HG03045 (cell line): ENCODE results near the gene DCX.

Experiments used
- ATAC-seq: cut with Tn5 transposase; IDR thresholded peaks from one replicate; pipeline ENCODE4 v1.9.1; 2021; ENCODE audit warnings: mild to moderate bottlenecking, moderate library complexity; ENCODE audit not compliant: unreplicated experiment

Gene DCX

DNA sequence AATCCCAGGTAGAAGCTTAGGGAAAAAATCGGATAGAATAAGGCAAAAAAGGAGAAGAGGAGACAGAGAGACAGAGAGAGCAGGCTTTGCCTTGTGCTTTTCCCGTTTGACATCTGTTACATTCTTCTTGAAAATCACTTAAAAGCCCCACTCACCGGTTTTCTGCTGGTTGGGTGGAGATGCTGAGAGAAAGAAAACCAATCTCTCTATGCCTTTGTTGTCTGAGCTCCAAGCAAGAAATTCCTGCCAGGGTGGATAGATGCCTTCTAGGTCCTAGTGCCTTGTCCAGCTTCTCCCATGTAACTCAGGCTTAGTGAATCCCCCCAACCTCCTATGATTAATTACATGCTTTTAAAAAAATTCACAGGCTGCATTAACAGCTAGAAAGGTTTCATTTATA is at the start of gene DCX:
Gene DCX, minus strand, starts transcription at position 210 of the 400 bp plus-strand sequence. CDS start 1,794 bp downstream, outside the sequence.
- ATAC-seq, result no peak

DNA sequence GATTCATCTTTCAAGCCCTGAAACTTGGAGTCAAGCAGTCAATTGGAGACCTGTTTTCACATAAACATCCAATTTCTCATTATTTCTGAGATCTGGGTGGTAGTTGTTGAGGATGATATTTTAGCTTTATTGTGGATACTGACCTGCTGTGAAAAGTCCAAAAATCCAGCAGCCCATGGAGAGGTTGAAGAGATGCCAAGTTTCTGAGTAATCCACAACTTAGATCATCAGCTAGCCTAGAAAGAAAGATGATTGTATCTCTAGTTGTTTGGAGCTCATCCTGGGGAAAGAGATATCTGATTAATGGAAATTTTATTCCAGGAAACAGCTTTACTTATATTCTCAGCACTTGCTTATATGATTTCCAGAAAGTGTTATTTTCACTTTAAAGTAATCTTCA is 48.6 kb upstream of the DCX start:
- ATAC-seq, result no peak

GRCh38 chrX:111447298-111447697 is 35.3 kb upstream of the DCX start:
- no peak for ATAC-seq

DNA sequence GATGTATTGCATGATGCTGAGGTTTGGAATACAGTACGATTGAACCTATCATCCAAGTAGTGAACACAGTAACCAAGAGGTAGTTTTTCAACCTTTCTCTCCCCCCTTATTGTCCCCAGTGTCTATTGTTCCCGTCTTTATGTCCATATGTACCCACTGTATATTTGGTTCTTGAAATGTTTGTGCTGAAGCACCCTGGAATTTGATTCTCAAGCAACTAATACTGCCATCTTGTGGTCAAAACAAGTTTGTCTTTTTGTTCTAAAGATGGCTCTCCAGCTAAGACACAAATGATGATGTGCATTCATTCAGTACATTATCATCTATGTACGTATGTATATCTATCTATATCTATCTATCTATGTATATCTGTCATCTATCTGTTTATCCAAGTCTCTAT is 33.5 kb upstream of the DCX start:
- no peak for ATAC-seq

DNA sequence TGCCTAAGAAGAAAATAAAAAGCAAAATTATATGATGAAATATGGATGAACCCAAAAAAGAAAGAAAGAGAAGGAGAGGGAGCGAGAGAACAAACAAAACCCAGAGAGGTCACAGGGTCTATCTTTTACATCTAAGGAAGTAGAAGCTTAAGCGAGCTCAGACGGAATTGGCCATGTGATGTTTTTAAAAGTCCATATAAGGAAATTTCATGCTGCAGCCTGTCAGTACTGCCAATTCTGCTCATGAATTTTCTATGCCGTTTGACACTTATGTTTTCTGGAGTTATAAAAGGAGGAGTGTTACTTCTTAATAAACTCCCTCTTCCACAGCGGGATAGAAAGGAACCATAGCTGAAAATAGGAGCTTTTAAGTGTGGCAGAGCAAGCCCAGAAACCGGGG is 32.9 kb upstream of the DCX start:
- no peak for ATAC-seq

DNA sequence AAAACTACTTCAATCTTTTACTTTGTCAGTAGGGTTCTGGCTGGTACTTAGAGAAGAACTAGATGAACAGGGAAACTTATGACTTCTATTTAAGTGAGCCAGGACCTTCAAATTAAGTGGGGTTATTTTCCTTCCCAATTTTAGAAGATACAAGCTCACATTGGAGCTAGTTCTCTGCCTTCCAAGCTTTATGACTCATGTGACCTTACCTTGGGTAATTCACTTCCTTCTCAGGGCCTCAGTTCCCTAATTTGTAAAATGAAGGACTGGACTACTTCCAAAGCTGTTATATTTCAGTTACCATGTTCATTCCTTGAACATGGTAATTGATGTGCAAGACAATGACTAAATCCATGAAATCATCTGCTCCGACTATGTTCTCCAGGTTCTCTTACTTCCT is 32.0 kb upstream of the DCX start:
- no peak for ATAC-seq

- no peak for ATAC-seq
Measured at GRCh38 chrX:111442791-111443190, 30.8 kb upstream of the DCX start.

DNA sequence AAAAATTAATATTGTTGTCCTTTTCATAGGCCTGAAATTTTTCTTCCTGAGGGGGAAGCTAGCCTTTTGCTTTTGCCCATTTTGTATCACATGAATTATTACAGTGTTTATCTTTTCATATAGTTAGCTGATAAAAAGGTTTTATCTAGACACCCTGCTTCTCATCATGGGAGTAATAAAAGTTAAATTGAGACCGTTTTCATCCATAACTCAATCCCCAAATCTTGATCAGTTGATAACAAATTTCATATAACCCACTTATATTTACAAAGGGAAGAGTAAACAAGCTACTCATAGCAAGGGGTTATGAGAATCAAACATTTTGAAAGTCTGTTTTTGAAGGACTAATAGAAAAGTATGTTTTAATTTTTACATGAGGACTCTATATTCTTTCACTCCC is 23.5 kb upstream of the DCX start:
- no peak for ATAC-seq

GRCh38 chrX:111431001-111431400 is 19.0 kb upstream of the DCX start:
- ATAC-seq, result no peak

- no peak for ATAC-seq
Measured at GRCh38 chrX:111411557-111411956, 435 bp downstream of the DCX start.

DNA sequence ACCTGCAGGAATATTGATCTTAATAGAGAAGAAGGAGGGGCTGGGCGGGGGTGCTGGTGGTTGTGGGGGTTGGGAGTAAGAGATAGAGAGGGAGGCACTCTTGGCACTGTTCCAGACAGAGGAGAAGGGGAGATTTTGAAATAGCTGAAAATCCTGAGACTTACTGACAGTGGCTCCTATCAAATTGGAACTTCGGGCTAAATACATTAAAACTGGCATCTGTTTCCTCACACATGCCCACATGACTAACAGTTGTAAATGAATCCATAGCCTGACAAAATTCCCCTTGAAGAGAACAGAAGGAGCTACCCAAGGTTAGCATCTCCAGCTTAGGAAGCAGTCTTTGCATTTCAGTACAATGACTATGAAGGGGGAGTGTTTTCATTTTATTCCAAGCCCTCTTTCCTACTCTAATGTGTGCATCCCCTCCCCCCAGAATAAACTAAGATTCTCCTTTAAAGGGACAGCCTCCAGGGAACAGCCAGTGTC is 1.4 kb downstream of the DCX start:
- no peak for ATAC-seq

DNA sequence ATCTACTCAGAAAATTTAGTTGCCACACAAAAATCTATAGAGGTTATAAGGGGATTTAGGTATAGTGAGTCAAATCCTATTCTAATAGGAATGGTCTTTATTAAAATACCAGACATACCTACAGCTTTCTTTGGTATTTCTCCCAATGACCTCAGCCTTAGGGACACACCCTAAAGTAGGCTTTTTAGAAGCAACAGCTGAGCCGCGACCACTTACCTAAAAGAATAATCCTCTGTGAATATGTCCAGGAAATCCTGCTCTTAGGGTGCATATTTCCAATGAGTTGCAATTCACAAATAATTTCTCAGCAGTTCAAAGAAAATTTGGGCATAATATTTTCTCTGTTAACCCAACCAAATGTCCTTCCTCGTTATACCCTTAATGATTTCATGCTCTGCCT is 2.7 kb downstream of the DCX start:
- no peak for ATAC-seq

DNA sequence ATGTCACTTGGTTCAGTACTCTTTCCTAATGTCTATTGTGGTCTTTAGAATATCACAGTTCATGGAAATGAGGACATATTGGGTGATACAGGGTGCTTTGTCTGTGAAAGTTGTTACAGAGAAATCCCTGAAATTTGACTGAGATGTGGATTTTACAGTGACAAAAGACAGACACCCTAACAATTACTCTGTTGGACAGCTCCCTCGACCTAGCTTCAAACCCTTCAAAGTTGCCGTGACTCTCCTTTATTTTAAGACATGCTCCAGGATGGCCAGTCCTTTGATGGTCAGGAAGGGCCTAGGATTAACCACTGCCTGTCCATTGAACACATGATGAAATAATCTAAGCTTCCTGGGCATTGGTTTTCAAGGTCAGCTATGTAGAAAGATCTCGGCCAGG is 4.0 kb downstream of the DCX start:
- no peak for ATAC-seq

GRCh38 chrX:111402344-111402743 is 9.6 kb downstream of the DCX start:
- no peak for ATAC-seq

DNA sequence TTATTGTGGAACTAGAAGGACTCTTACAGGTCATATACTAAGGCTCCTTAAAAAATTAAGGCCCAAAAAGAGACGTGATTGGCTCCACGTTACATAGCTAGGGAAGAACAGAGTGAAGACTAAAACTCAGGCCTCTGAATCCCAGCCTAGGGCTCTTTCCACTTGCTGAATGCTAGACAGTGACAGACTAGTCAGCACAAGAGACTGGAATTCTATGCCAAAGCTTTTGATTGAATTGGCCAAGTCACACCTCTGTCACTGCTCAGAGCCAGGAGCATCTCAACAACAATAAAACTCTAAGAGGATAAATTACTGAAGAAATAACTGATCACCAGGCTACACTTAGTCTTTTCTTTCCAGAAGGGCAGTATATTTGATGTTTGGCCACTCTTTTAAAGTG is 16.8 kb downstream of the DCX start:
- ATAC-seq, result no peak

DNA sequence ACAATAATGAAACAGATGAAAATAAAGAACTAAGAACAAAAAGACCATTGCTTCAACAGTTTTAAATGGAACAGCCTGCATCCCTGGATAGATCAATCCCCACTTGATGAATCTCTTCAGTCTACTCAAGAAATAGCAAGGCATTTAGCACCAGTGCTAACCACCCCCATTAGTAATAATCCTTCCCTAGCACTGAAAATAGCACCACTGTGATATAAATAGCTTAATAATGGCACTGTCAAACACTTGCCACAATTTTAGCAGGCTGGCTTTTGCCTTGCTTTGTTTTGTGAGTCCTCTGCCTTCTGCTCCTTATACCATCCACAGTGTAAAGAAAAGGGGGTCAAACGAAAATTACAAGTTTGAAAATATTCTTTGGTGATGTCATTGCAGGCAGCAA is 17.4 kb downstream of the DCX start:
- no peak for ATAC-seq

- ATAC-seq, result no peak
Measured at GRCh38 chrX:111387470-111388070, 24.4 kb downstream of the DCX start.

DNA sequence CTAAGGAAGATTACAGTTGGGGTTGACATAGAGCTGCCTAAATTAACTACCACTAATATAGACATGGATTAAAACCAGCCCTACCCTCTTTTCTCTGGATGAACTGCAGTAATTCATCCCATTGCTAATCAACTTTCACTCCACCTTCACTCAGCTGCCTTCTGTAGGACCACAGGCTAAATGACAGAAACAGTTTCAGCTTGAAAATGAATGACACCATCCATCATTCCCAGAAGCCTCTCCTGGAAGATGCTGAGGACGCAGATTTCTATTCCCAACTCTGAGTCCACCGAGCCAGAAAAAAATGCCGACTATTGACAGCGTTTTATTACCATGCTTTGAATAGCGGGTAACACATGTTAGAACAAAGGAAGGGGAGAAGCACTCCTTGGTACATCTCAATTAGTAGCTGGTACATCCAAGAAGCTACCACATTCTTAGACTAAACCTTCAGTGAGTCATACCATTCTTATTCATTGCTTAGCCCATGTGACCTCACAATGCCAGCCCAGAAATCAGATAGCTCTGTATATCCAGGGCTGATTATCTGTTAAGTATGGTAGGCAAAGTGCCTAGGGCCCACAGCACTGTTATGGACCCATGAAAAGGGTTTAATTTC is 25.3 kb downstream of the DCX start:
- ATAC-seq, result no peak

DNA sequence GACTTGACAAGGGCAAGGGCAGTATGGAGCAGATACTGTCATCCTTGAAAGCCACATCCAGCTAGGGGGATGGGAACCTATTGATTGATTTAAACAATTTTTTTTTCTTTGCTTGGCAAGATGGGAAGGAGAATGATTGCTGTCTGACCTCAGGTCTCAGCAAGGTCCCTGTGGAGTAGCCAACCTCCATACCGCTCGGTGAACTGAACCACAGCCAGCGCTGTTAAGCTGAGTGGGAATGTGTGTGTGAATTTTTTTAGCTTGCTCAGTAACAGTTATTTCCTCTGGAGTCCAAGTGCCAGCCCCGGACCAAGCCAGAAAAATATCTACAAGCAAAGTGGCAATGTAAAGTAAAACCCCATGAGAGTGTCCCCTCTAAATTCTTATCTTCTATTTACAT is 25.9 kb downstream of the DCX start:
- no peak for ATAC-seq

DNA sequence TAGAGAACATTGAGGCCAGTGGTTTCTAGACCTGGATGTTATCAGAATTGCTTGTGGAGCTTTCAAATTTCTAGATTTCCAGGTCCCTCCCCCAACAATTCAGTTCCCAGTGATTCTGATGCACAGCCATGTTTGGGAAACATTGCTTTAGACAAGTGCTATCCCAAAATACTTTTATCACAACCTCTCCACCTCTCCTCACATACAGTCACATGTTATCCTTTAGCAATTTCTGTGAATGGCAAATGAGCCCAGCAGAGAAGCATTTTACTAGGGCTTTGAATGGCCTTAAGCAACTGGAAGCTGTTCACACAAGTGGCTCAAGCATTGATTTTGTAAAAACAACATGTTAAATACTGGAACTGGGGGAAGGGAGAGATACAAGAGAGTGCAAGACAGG is 29.7 kb downstream of the DCX start:
- ATAC-seq, result no peak

GRCh38 chrX:111376897-111377578 is 35.0 kb downstream of the DCX start:
- ATAC-seq, result no peak

DNA sequence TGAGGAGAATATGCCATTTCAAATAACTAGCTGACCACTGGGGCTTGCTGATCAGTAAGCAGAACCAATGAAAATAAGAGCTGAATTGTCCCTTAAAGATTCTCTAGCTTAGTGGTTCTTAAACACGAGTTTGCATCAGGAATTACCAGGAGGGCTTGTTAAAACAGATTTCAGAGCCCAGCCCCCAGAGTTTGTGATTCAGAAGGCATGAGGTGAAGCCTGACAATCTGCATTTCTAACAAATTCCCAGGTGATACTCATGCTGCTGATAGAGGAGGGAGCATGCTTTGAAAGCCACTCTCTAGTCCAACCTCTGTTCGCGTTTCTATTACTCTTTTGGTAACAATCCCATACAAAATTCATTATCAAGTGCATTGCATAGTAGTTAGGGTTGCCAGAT is 35.5 kb downstream of the DCX start:
- ATAC-seq, result no peak
